HG03442 (cell line): ENCODE data around the gene PRR16.

Experiments
- ATAC-seq: cut with Tn5 transposase; IDR thresholded peaks from one replicate; pipeline ENCODE4 v1.9.1; 2021; ENCODE audit warnings: mild to moderate bottlenecking, moderate library complexity; ENCODE audit not compliant: unreplicated experiment

The PRR16 gene

GRCh38 chr5:120512791-120513650 lies 48.9 kb downstream of the PRR16 start:
- ATAC-seq = no peak

- no peak for ATAC-seq
Measured at GRCh38 chr5:120516805-120517204, 52.7 kb downstream of the PRR16 start.

- no peak for ATAC-seq
Measured at GRCh38 chr5:120517607-120518252, 53.6 kb downstream of the PRR16 start.

GRCh38 chr5:120518581-120518980 lies 54.5 kb downstream of the PRR16 start:
- no peak for ATAC-seq

GRCh38 chr5:120527251-120527650 lies 63.2 kb downstream of the PRR16 start:
- no peak for ATAC-seq

GRCh38 chr5:120528609-120529008 lies 64.5 kb downstream of the PRR16 start:
- ATAC-seq = no peak

- ATAC-seq = no peak
Measured at GRCh38 chr5:120529386-120529785, 65.3 kb downstream of the PRR16 start.

GRCh38 chr5:120531215-120531614 lies 67.1 kb downstream of the PRR16 start:
- ATAC-seq = no peak

- no peak for ATAC-seq
Measured at GRCh38 chr5:120532835-120533234, 68.7 kb downstream of the PRR16 start.

- no peak for ATAC-seq
Measured at GRCh38 chr5:120533581-120533980, 69.5 kb downstream of the PRR16 start.

- no peak for ATAC-seq
Measured at GRCh38 chr5:120535900-120536299, 71.8 kb downstream of the PRR16 start.

- ATAC-seq = no peak
Measured at GRCh38 chr5:120538149-120538548, 74.0 kb downstream of the PRR16 start.

- ATAC-seq = no peak
Measured at GRCh38 chr5:120538644-120539043, 74.5 kb downstream of the PRR16 start.

GRCh38 chr5:120539471-120539870 lies 75.4 kb downstream of the PRR16 start:
- no peak for ATAC-seq

- no peak for ATAC-seq
Measured at GRCh38 chr5:120540097-120540496, 76.0 kb downstream of the PRR16 start.

- ATAC-seq = no peak
Measured at GRCh38 chr5:120544043-120544442, 79.9 kb downstream of the PRR16 start.

- no peak for ATAC-seq
Measured at GRCh38 chr5:120545007-120545406, 80.9 kb downstream of the PRR16 start.

GRCh38 chr5:120545951-120546350 lies 81.9 kb downstream of the PRR16 start:
- no peak for ATAC-seq

GRCh38 chr5:120546922-120547321 lies 82.8 kb downstream of the PRR16 start:
- no peak for ATAC-seq

GRCh38 chr5:120550358-120550757 lies 86.3 kb downstream of the PRR16 start:
- ATAC-seq = no peak

GRCh38 chr5:120552638-120553037 lies 88.5 kb downstream of the PRR16 start:
- ATAC-seq = no peak

- no peak for ATAC-seq
Measured at GRCh38 chr5:120555345-120555744, 91.2 kb downstream of the PRR16 start.
